Right hindlimb (tissue), 1 donor: ENCODE measurements around the gene IMPA2.
A peak's percentile ranks its signal among the peaks of the same experiment; 100 is the strongest.

ENCODE experiments used
- DNase-seq: peaks from one replicate; pipeline ENCODE4 v3.0.0-alpha.2; 2018

The IMPA2 gene

DNA sequence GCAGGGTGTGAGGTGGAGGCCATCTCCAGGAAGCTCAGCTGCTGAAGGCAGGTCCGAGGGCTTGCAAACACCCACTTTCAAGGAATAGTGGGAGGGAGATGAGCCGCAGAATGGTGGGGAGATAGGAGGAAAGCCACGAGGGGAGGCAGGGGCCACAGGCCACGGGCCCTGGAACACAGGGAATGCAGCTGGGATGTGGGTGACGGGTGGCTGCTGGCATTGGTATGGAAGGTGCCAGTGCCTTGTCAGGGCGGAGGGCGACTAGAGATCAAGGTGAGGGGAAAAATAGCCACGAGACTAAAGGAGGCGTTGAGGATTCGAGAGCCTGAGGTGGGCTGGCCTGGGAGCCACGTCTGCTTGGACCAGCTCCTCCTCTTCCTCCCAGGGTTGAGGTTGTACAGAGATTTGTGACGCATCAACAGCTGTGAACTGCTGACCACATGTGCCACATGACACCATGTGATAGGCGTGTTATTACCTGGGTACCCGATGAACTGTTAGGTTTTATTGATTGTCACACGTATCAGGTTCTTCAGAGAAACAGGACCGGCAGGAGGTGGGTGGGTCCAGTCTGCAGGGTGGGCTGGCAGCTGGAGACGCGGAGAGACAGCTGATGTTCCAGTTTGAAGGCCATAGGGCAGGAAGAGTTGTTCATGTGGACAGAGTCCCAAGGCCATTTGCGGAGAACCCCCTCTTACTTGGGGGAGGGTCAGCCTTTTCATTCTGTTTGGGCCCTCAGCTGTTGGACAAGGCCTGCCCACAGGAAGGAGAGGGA is 9.9 kb downstream of the IMPA2 start:
- no peak for DNase-seq

- no peak for DNase-seq
Measured at GRCh38 chr18:11992096-11992790, 10.9 kb downstream of the IMPA2 start.

GRCh38 chr18:11993264-11993916 is 12.1 kb downstream of the IMPA2 start:
- no peak for DNase-seq

DNA sequence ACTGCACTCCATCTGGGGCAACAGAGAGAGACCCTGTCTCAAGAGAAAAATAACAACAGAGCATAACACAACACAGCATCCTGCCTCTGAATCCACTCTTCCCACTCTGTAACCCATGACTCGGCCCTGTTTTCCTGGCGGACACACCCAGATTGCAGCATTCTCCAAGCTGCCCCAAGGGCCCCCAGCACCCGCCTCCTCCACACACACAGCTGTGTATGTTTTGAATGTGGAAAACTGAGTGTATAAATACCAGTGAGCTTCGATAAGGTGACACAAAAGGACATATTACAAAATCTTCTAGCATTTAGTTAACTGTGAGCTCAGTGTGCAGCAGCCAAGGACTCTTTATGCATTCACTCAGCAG is 13.0 kb downstream of the IMPA2 start:
- DNase-seq, result no peak

- no peak for DNase-seq
Measured at GRCh38 chr18:11994703-11995444, 13.6 kb downstream of the IMPA2 start.

DNA sequence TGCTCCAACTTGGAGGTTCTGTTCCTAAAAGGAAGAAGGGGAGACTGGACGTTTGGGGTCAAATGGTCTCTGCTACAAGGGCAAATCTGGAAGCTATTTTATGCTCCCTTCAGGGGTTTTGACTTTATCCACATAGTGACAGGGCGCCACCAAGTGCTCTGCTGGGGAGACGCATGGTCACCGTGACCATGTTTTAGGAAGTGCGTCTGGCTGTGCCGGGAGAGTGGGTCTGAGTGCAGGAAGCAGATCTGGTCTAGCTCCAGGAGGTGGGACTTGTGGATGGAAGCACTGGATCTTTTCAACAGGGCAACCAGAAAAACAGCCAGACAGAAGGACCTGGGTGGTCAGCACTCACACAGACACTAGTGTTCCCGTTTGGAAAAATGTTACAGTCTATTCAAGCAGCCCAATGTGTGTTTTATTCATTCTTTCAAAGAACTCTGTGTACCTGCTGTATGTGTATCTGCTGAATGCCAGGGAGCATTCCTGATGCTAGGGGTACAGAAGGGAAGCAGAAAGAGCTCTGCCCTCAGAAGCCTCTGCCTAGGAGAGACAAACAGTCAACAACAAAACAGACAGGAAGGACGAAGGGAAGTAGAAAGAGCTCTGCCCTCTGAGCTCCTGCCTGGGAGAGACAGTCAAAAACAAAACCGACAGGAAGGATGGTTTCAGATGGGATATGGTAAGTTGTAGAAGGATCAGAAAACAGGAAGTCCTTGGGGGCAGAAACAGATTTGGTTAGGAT is 14.3 kb downstream of the IMPA2 start:
- peak; percentile 71 for DNase-seq

DNA sequence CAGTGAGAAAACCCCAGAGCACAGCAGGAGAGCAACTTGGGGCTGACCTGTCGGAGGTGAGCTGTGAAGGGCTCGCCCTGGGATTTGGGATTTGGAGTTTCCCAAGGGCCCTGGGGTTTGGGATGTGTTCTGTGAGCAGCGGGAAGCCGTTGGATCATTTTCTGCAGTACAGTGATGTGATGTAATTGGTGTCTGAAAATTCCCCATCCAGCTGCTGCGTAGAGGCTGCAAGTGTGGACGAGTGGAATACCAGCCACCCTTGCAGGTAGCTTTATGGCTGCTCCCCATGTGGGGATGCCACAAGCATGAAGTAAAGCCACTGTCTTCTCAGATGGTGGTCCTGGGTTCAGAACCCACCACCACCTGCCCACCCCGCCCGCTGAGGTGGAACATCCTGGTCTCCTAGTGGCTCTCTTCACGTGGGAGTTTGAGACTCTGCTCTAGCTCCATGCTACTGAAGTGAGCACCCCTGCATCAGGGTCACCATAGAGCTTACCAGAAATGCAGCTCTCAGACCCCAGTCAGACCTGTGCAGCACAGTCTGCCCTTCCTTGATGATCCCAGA is 15.0 kb downstream of the IMPA2 start:
- DNase-seq, result no peak

DNA sequence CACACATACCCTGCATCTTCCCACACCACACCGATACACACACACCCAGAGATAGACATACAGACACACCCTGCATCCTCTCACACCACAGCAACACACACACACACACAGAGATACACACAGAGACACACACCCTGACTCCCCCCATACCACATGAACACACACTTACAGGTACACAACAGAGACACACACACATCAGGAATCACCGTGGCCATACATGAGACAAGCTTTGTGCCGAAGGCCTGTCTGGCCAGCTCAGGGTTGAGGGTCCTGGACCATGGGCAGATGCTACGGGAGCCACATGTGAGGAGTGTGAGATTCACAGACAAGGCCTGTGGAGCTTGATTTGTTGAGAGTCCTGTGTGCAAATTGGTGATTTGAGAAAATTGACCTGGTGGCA is 15.6 kb downstream of the IMPA2 start:
- DNase-seq, result no peak

GRCh38 chr18:11997466-11997865 is 16.2 kb downstream of the IMPA2 start:
- DNase-seq, result no peak

DNA sequence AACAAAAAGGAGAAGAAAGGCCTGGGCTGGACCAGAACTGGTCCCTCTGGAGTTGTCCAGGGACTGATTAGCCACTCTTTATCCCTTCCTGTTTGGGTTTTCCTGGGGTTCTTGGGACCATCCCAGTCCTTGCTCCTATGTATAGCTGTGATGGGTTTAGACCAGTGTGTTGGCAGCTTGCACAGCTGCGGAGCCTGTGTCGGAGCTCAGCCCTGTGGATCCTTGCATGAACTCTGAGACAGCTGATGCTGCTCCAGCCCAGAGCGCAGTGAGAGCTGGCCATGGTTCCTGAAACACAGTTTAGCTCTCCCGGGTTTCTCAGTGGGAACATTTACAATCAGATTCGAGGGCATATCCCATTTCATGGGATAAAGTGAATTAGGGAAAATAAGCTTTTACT is 16.9 kb downstream of the IMPA2 start:
- DNase-seq, result peak; percentile 66

- DNase-seq, result no peak
Measured at GRCh38 chr18:11999429-11999828, 18.1 kb downstream of the IMPA2 start.

DNA sequence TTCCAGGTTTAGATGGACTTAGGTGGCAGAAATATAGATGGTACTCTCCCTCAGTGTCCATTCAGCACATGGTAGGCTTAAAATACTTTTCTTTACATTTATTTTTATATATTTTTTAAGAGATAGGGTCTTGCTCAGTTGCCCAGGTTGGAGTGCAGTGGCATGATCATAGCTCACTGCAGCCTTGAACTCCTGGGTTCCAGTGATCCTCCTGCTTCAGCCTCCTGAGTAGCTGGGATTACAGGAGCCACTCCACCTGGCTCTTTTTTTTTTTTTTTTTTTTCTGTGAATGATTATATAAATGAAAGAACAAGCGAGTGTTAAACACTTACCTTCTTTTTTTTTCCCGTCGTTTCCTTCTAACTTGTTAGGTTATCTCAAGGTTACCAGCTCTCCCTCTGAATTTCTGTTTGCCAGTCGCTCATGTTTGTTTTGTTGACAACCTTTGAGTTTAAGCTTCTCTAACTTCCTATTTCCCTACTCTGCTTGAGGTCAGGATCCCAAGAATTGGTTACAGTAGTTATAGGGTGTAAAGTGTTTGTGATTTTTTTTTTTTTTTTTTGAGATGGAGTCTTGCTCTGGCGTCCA is 18.9 kb downstream of the IMPA2 start:
- no peak for DNase-seq

DNA sequence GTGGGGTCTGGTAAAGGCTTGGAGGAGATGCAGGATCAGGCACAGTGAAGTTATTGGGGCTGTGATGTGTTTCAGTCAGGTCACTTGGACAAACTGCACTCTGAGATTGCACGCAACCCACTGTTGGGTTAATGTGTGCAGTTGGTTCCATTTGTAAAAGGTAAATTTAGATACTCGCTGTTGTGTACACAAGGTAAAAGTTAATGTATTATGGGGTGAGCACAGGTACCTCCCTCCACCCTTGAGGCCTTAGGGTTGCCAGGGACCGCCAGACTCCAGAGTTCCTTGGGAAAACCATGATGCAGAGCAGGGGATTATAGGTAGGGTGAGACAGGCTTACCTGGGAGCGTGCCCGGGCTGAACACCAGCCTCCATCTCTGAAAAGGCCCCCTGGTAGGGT is 20.1 kb downstream of the IMPA2 start:
- DNase-seq, result no peak

DNA sequence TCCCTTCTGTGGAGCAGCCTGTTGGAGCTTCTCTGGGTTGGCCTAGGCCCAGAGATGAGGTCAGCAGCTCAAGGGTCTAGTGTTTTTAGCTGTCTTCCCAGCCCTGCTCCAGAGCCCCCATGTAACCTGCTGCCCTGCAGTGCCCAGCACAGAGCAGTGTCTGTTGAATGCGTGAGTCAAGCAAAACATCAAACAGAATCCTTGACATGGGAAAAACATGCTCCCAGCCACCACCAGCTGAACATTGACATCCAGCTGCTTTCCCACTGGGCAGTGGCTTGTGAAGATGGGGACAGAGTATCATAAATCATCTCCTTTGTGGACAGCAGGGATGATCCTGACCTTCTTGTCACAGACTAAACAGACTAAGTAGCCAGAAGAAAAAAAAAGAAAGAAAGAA is 22.6 kb downstream of the IMPA2 start:
- DNase-seq, result no peak

DNA sequence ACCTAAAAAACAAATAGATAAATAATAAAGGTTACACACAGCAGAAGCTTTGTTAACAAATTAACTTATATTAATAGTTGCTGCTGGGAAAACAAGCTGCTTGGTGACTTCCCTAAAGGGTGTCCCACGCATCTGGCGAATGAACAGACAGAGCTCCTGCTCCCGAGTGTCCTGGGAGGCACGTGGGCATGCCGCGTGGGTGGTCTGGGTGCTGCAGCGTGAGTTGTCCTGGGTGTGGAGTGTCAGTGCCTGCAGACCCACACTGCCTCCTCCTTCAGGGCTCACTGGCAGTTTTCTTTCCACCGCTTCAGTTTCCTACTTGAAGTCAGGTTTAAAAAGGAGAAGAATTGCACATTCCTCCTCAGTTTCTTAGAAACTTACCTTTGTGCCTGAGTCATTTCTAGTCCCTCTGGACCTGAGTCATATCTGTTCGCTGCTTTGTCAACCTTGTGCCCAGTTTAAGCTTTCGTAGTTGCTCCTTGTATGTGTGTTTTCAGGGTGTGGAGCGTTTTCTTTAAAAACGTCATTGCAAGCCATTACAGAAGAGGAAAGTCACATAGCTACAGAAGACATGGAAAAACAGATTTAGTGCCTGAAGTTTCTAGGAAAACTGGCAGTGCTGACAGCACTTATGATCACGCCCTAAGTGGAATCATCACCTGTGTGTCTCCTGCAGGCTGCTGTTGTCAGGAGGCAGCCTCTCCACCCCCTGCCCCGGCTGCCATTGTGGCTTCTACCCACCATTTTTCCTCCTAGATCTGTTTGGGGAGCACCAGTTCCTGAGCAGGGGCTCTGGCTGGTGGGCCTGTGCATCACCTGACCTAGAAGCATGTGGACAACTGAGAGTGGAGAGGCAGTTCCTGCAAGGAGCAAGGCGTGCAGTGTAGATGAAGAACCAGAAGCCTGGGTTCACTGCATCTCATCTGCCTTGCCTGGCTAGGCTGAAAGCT is 24.5 kb downstream of the IMPA2 start:
- DNase-seq, result no peak

GRCh38 chr18:12006488-12006840 is 25.2 kb downstream of the IMPA2 start:
- no peak for DNase-seq

DNA sequence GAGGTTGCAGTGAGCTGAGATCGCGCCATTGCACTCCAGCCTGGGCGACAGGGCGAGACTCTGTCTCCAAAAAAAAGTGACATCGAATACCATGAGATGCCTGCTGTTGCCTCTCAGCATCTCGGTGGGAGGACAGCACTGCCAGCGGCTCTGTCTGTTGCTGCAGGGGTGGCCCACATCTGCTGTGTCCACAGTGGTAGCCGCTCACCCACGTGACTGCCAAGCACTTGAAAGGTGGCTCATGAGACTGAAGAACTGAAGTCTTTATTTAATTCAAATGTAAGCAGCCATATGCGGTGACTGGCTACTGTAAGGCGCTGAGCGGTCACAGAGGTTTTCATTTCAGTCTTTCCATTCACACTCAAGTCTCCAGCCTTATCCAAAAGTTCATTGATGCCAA is 25.8 kb downstream of the IMPA2 start:
- no peak for DNase-seq

GRCh38 chr18:12008181-12008767 is 27.0 kb downstream of the IMPA2 start:
- no peak for DNase-seq

GRCh38 chr18:12008842-12009580 is 27.7 kb downstream of the IMPA2 start:
- DNase-seq, result no peak
